T-helper 2 cell (primary cell): ENCODE measurements around the gene RNASE8.

Experiments used
- DNase-seq, 5 experiments: peaks; one replicate each; pipeline versions ENCODE4 v3.0.0 to v3.0.0-alpha.2; 2012 to 2022

The RNASE8 gene

GRCh38 chr14:21054123-21054767 lies 3.4 kb upstream of the RNASE8 start:
- peak in 1 of 5 experiments; percentile 46 for DNase-seq

GRCh38 chr14:21054768-21055145 lies 2.9 kb upstream of the RNASE8 start:
- no peak for DNase-seq

- DNase-seq: no peak
These were observed 2.0 kb upstream of the RNASE8 start for GRCh38 chr14:21055432-21056117.

- no peak for DNase-seq
These were observed 980 bp upstream of the RNASE8 start for GRCh38 chr14:21056520-21057163.

GRCh38 chr14:21058903-21059302 lies 1.3 kb downstream of the RNASE8 start:
- DNase-seq: no peak

GRCh38 chr14:21059842-21060613 lies 2.4 kb downstream of the RNASE8 start:
- DNase-seq: no peak

GRCh38 chr14:21060614-21061346 lies 3.2 kb downstream of the RNASE8 start:
- no peak for DNase-seq

- no peak for DNase-seq
These were observed 3.7 kb downstream of the RNASE8 start for GRCh38 chr14:21061347-21061668.

GRCh38 chr14:21063479-21063878 lies 5.9 kb downstream of the RNASE8 start:
- DNase-seq: no peak

- DNase-seq: peak in 1 of 5 experiments; percentile 27
These were observed 9.4 kb downstream of the RNASE8 start for GRCh38 chr14:21066882-21067502.

GRCh38 chr14:21068521-21069387 lies 11.1 kb downstream of the RNASE8 start:
- DNase-seq: peak in 3 of 5 experiments; percentile 44 to 49 (median 49)

GRCh38 chr14:21069388-21070082 lies 11.9 kb downstream of the RNASE8 start:
- peak in 1 of 5 experiments; percentile 15 for DNase-seq

GRCh38 chr14:21070083-21070609 lies 12.5 kb downstream of the RNASE8 start, which contains the start of gene ARHGEF40:
ARHGEF40 (plus strand) TSS chr14:21070304; CDS start chr14:21070397, 93 bp downstream.
- DNase-seq: no peak

GRCh38 chr14:21070610-21071224 lies 13.1 kb downstream of the RNASE8 start:
- peak in 2 of 5 experiments; percentile 11 to 14 for DNase-seq

- peak in 2 of 5 experiments; percentile 26 to 50 for DNase-seq
These were observed 13.8 kb downstream of the RNASE8 start for GRCh38 chr14:21071225-21072030.

GRCh38 chr14:21072031-21072473 lies 14.4 kb downstream of the RNASE8 start:
- no peak for DNase-seq

GRCh38 chr14:21072781-21073339 lies 15.2 kb downstream of the RNASE8 start:
- DNase-seq: no peak

- DNase-seq: no peak
These were observed 16.3 kb downstream of the RNASE8 start for GRCh38 chr14:21073921-21074320.
